Naive thymus-derived CD8-positive, alpha-beta T cell (primary cell): ENCODE results near the gene DNAL1. TPM values are rescaled to one million over a fixed set of nuclear protein-coding genes. Genes with fewer than 3 reads are reported as not detected.
"Not testable (repeated sequence)": the region's sequence is repeated elsewhere in the genome, so short reads cannot be mapped to it uniquely, and the experiment has no call there.

Source experiments
- ATAC-seq, 2 donors: fragments of 150-1000 bp; cut with Tn5 transposase in 1 of 2; sonication (Bioruptor Pico), chemical (Tn5 transposase) in 1 of 2; 1 replicate in 1 of 2; 2 replicates in 1 of 2; pipeline ENCODE4 v1.10.0; 2021; ENCODE audit warnings: mild to moderate bottlenecking in 2 of 2, moderate library complexity in 2 of 2
- POLR2A ChIA-PET: fragments of 350-600 bp; sonication (Branson Sonifier 250); formaldehyde crosslinking; loops from one replicate; lab custom pipeline; 2021; ENCODE audit warnings: antibody characterized with exemption; lab: Charles Lee
- DNase-seq, 10 donors: peaks; one replicate each; pipeline versions ENCODE4 v3.0.0 to v3.0.0-alpha.2; 2020 to 2022
- H3K27ac Mint-ChIP-seq, 10 donors: one replicate each; pipeline ENCODE4 v1.8.0; 2020 to 2022; ENCODE audit warnings: mild to moderate bottlenecking in 10 of 10, mixed read lengths in 10 of 10, moderate library complexity in 4 of 10, inconsistent platforms in 1 of 10
- H3K27me3 Mint-ChIP-seq, 5 donors: one replicate each; pipeline ENCODE4 v1.8.0; 2021 to 2022; ENCODE audit warnings: mixed read lengths in 5 of 5
- H3K36me3 Mint-ChIP-seq, 3 donors: one replicate each; pipeline ENCODE4 v1.8.0; 2020 to 2022; ENCODE audit warnings: mixed read lengths in 3 of 3, mild to moderate bottlenecking in 2 of 3, inconsistent platforms in 1 of 3
- H3K4me1 Mint-ChIP-seq, 4 donors: one replicate each; pipeline ENCODE4 v1.8.0; 2021 to 2022; ENCODE audit warnings: mixed read lengths in 4 of 4
- H3K4me3 Mint-ChIP-seq, 10 donors: one replicate each; pipeline ENCODE4 v1.8.0; 2020 to 2022; ENCODE audit warnings: mild to moderate bottlenecking in 10 of 10, mixed read lengths in 10 of 10, moderate library complexity in 6 of 10, inconsistent platforms in 1 of 10
- H3K9me3 Mint-ChIP-seq, 9 donors: one replicate each; pipeline ENCODE4 v1.8.0; 2020 to 2022; ENCODE audit warnings: mixed read lengths in 9 of 9, mild to moderate bottlenecking in 3 of 9, inconsistent platforms in 1 of 9, moderate library complexity in 1 of 9
- polyA plus RNA-seq, 3 donors: library from polyadenylated mRNA; unstranded; fragments of 300-500 nt; fragmentation: Illumina TruSeq; gene quantifications; one replicate each; pipeline ENCODE4 v1.2.3, GENCODE V29; 2021
- total RNA-seq, 8 experiments: library from RNA in 2 of 8; stranded (reverse) in 2 of 8; gene quantifications; one replicate each; pipeline ENCODE4 v1.2.3 and lab custom pipeline; 2021 to 2026

Gene DNAL1
- total and polyA plus RNA-seq, 5 experiments from 2014 or later, result 4.5 to 8.9 (median 7.0) TPM

GRCh38 chr14:73620268-73620667 is 24.5 kb upstream of the DNAL1 start:
- ATAC-seq, result no peak
- POLR2A ChIA-PET, result no interaction called here
- peaks cover 0 to 2% (median 0%) of the 10 kb centered on the region in 5 donors for H3K27me3 Mint-ChIP-seq

GRCh38 chr14:73623504-73624054 is 21.2 kb upstream of the DNAL1 start:
- no peak for ATAC-seq
- Mint-ChIP-seq H3K36me3 (no peaks in the 10 kb centered on the region), H3K4me1 (no peaks in the 10 kb centered on the region), H3K27me3 (peaks cover 0 to 2% (median 1%) of the 10 kb centered on the region in 5 donors), H3K4me3 (no peak overlapping the region), H3K9me3 (no peaks in the 10 kb centered on the region), H3K27ac (no peak overlapping the region)
- POLR2A ChIA-PET, result no interaction called here
- DNase-seq, result no peak

More at GRCh38 chr14:73620268-73620667, 24.5 kb upstream of the DNAL1 start:
- no peak for DNase-seq
- Mint-ChIP-seq H3K9me3 (no peaks in the 10 kb centered on the region), H3K4me1 (no peaks in the 10 kb centered on the region), H3K4me3 (no peak overlapping the region), H3K36me3 (no peaks in the 10 kb centered on the region), H3K27ac (peak overlapping the region in 1 of 10 donors; percentile 19)

GRCh38 chr14:73625706-73626105 is 19.1 kb upstream of the DNAL1 start:
- no peaks in the 10 kb centered on the region for H3K9me3 Mint-ChIP-seq
- ATAC-seq (no peak), DNase-seq (no peak)
- no peak overlapping the region for H3K27ac Mint-ChIP-seq
- POLR2A ChIA-PET, result no interaction called here
- H3K4me3 Mint-ChIP-seq, result no peak overlapping the region
- no peaks in the 10 kb centered on the region for H3K36me3 Mint-ChIP-seq
- H3K4me1 Mint-ChIP-seq, result no peaks in the 10 kb centered on the region
- peaks cover 0 to 4% (median 2%) of the 10 kb centered on the region in 5 donors for H3K27me3 Mint-ChIP-seq

GRCh38 chr14:73627151-73627558 is 17.6 kb upstream of the DNAL1 start:
- no peaks in the 10 kb centered on the region for H3K4me1 Mint-ChIP-seq
- DNase-seq (no peak), ATAC-seq (no peak)
- peaks cover 0 to 4% (median 2%) of the 10 kb centered on the region in 5 donors for H3K27me3 Mint-ChIP-seq
- H3K36me3 Mint-ChIP-seq, result no peaks in the 10 kb centered on the region
- H3K4me3 Mint-ChIP-seq, result no peak overlapping the region
- H3K9me3 Mint-ChIP-seq, result no peaks in the 10 kb centered on the region
- no peak overlapping the region for H3K27ac Mint-ChIP-seq
- POLR2A ChIA-PET, result no interaction called here

GRCh38 chr14:73630009-73630780 is 14.6 kb upstream of the DNAL1 start:
- H3K36me3 Mint-ChIP-seq, result no peaks in the 10 kb centered on the region
- H3K4me1 Mint-ChIP-seq, result peaks cover 3 to 11% (median 4%) of the 10 kb centered on the region in 4 donors
- no peak overlapping the region for H3K4me3 Mint-ChIP-seq
- ATAC-seq, result no peak
- POLR2A ChIA-PET, result no interaction called here
- no peak for DNase-seq
- H3K27ac Mint-ChIP-seq, result no peak overlapping the region
- peaks cover 0 to 6% (median 4%) of the 10 kb centered on the region in 5 donors for H3K27me3 Mint-ChIP-seq
- H3K9me3 Mint-ChIP-seq, result no peaks in the 10 kb centered on the region

- no peaks in the 10 kb centered on the region for H3K9me3 Mint-ChIP-seq
- peak; percentile 87 for ATAC-seq
- POLR2A ChIA-PET, result interaction anchor here (0.8 to 2.2 kb wide), 7 partner anchors 11 to 142 kb away, joined by 3 to 8 read pairs (median 3); partner anchors contain the start of genes ACOT4, ACOT6 and RIOX1
Measured at GRCh38 chr14:73633116-73634010, 11.4 kb upstream of the DNAL1 start.

GRCh38 chr14:73634011-73634833 is 10.6 kb upstream of the DNAL1 start:
- Mint-ChIP-seq H3K9me3 (no peaks in the 10 kb centered on the region), H3K36me3 (no peaks in the 10 kb centered on the region), H3K27me3 (peaks cover 0 to 11% (median 2%) of the 10 kb centered on the region in 5 donors), H3K4me3 (peak overlapping the region; percentile 75 to 89 (median 82)), H3K4me1 (peaks cover 4 to 16% (median 6%) of the 10 kb centered on the region in 4 donors), H3K27ac (peak overlapping the region in 2 of 10 donors; percentile 27 to 55)
- ATAC-seq, result peak in 1 of 2 donors; percentile 21
- POLR2A ChIA-PET, result interaction anchor here (0.8 to 2.2 kb wide), 5 partner anchors 16 to 143 kb away, joined by 3 to 8 read pairs (median 3); partner anchors contain the start of genes ACOT6 and RIOX1
- peak in 3 of 10 donors; percentile 7 to 12 (median 7) for DNase-seq

More at GRCh38 chr14:73633116-73634010, 11.4 kb upstream of the DNAL1 start:
- peak overlapping the region; percentile 75 to 89 (median 82) for H3K4me3 Mint-ChIP-seq
- H3K36me3 Mint-ChIP-seq, result no peaks in the 10 kb centered on the region
- DNase-seq, result peak; percentile 22 to 73 (median 50)
- peaks cover 0 to 11% (median 3%) of the 10 kb centered on the region in 5 donors for H3K27me3 Mint-ChIP-seq
- H3K27ac Mint-ChIP-seq, result peak overlapping the region in 8 of 10 donors; percentile 14 to 79 (median 44)
- H3K4me1 Mint-ChIP-seq, result peaks cover 4 to 11% (median 5%) of the 10 kb centered on the region in 4 donors

- H3K4me1 Mint-ChIP-seq, result peaks cover 4 to 18% (median 7%) of the 10 kb centered on the region in 4 donors
- ATAC-seq, POLR2A ChIA-PET: not testable (repeated sequence)
Measured at GRCh38 chr14:73636355-73636754, 8.4 kb upstream of the DNAL1 start.

GRCh38 chr14:73637830-73638229 is 7.0 kb upstream of the DNAL1 start:
- Mint-ChIP-seq H3K36me3 (no peaks in the 10 kb centered on the region), H3K9me3 (no peaks in the 10 kb centered on the region), H3K27me3 (peaks cover 0 to 9% (median 0%) of the 10 kb centered on the region in 5 donors), H3K4me3 (no peak overlapping the region), H3K4me1 (peaks cover 4 to 18% (median 7%) of the 10 kb centered on the region in 4 donors), H3K27ac (no peak overlapping the region)
- DNase-seq (no peak), ATAC-seq (no peak)
- POLR2A ChIA-PET, result interaction anchor here (0.7 kb wide), 2 partner anchors 143 to 179 kb away, joined by 3 to 5 read pairs; partner anchors contain the start of gene NUMB

More at GRCh38 chr14:73636355-73636754, 8.4 kb upstream of the DNAL1 start:
- not testable (repeated sequence) for H3K9me3 Mint-ChIP-seq, DNase-seq, H3K27ac Mint-ChIP-seq, H3K36me3 Mint-ChIP-seq, H3K4me3 Mint-ChIP-seq
- H3K27me3 Mint-ChIP-seq, result peaks cover 0 to 11% (median 0%) of the 10 kb centered on the region in 5 donors

- DNase-seq (no peak), ATAC-seq (no peak)
- Mint-ChIP-seq H3K4me1 (peaks cover 15 to 22% (median 19%) of the 10 kb centered on the region in 4 donors), H3K36me3 (no peaks in the 10 kb centered on the region), H3K9me3 (no peaks in the 10 kb centered on the region), H3K27ac (no peak overlapping the region), H3K4me3 (no peak overlapping the region), H3K27me3 (peaks cover 0 to 2% (median 0%) of the 10 kb centered on the region in 5 donors)
- POLR2A ChIA-PET, result interaction anchor here (0.6 kb wide), 2 partner anchors 24 to 107 kb away, joined by 3 to 4 read pairs; no protein-coding TSS in a partner anchor
Measured at GRCh38 chr14:73640796-73641365, 3.9 kb upstream of the DNAL1 start.

GRCh38 chr14:73645248-73645610 is 443 bp downstream of the DNAL1 start:
- no peaks in the 10 kb centered on the region for H3K9me3 Mint-ChIP-seq
- peaks cover 13 to 18% (median 16%) of the 10 kb centered on the region in 4 donors for H3K4me1 Mint-ChIP-seq
- H3K4me3 Mint-ChIP-seq, result peak overlapping the region; percentile 89 to 99 (median 96)
- POLR2A ChIA-PET, result interaction anchor here (0.5 to 1.9 kb wide), 6 partner anchors 33 to 304 kb away, joined by 3 to 7 read pairs (median 4); partner anchors contain the start of genes ACOT6 and RIOX1
- no peak for DNase-seq
- no peaks in the 10 kb centered on the region for H3K36me3 Mint-ChIP-seq
- H3K27ac Mint-ChIP-seq, result peak overlapping the region; percentile 91 to 98 (median 96)
- peak in 1 of 2 donors; percentile 4 for ATAC-seq
- no peaks in the 10 kb centered on the region for H3K27me3 Mint-ChIP-seq
